GM23248 (cell line): ENCODE results near the gene LRRFIP1.

ENCODE experiments used
- EZH2 ChIP-seq: fragments of 200-600 bp; sonication (generic); IDR thresholded peaks from 2 replicates; pipeline ENCODE4 v1.6.1; 2018; ENCODE audit warnings: antibody characterized with exemption, mild to moderate bottlenecking; ENCODE audit not compliant: insufficient read depth, poor library complexity, severe bottlenecking
- EZH2phosphoT487 ChIP-seq: fragments of 200-600 bp; sonication (generic); IDR thresholded peaks from 2 replicates; pipeline ENCODE4 v1.6.1; 2018; ENCODE audit warnings: antibody characterized with exemption, moderate library complexity, mild to moderate bottlenecking, low read depth; ENCODE audit not compliant: insufficient read depth

- TF ChIP-seq EZH2 (no peak), EZH2phosphoT487 (no peak)
Observed at GRCh38 chr2:237745250-237745613, 117.8 kb downstream of the LRRFIP1 start.
